ENCODE data around the gene FGD3.

Gene FGD3

GRCh38 chr9:93052791-93053540 lies 105.6 kb downstream of the FGD3 start:
- no peak for DNase-seq

- DNase-seq: no peak
Measured at GRCh38 chr9:93053781-93054331, 106.5 kb downstream of the FGD3 start.

- DNase-seq: no peak
Measured at GRCh38 chr9:93054758-93055704, 107.7 kb downstream of the FGD3 start.

DNA sequence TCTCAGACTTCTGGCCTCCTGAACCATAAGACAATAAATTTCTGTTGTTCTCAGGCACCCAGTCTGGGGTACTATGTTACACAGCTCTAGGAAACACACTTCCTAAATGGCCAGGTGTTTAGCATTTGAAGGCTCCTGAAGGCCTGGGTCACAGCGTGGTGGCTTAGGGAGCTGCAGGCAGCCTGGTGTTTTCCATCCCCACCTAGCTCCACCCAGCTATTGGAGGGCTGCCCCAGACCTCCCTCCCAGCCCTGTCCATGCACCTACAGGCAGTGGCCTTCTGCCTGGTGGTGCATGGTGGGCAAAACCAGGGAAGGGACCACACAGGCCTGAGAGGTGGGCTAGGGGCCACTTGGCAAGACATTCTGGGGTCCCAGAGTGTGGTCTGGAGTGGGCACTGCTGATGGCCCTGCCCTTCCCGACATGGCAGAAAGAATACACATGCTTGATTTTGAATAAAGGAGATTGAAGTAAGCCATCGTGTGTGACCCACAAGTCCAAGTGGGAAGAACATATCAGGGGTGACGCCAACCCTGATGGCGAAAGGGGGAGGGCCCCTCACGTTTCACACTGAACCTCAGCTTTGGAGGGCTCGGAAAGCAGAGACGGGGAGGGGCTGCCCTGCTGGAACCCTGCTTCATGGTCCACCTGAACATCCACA lies 109.8 kb downstream of the FGD3 start:
- no peak for DNase-seq

GRCh38 chr9:93057703-93058354 lies 110.5 kb downstream of the FGD3 start:
- no peak for DNase-seq

DNA sequence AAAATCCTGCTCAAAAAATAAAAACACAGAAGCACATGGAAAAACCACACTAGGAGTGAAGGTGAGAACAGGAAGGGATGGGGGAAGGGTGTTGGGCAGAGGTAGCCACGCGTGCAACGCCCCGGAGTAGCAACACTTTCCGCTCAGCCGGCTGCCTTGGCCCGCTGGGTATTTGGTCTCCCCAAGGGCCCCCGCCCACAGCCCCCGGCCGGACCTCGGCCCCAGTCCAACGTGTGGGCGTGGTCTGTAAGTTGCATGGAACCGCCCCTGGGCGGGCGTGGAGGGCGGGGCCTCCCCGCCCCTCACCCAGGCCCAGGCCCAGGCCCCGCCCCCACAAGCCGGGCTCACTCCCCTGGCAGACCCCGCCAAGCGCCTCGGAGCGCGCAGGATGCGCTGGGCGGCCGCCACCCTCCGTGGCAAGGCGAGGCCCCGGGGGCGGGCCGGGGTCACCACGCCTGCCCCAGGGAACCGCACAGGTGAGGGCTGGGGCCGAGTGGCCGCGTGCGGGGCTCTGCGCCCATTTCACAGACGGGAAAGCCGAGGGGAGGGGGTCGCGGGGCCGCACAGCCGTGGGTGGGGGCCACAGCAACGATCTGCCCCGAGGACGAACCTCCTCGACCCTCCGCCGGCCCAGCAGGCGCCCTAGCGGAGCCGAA lies 111.2 kb downstream of the FGD3 start, which contains the start of gene SUSD3:
SUSD3 (plus strand) TSS at position 347 of the 656 bp plus-strand sequence; CDS start at position 389, 42 bp downstream.
- DNase-seq: peak in 9 of 51 donors; percentile 13 to 43 (median 17)

DNA sequence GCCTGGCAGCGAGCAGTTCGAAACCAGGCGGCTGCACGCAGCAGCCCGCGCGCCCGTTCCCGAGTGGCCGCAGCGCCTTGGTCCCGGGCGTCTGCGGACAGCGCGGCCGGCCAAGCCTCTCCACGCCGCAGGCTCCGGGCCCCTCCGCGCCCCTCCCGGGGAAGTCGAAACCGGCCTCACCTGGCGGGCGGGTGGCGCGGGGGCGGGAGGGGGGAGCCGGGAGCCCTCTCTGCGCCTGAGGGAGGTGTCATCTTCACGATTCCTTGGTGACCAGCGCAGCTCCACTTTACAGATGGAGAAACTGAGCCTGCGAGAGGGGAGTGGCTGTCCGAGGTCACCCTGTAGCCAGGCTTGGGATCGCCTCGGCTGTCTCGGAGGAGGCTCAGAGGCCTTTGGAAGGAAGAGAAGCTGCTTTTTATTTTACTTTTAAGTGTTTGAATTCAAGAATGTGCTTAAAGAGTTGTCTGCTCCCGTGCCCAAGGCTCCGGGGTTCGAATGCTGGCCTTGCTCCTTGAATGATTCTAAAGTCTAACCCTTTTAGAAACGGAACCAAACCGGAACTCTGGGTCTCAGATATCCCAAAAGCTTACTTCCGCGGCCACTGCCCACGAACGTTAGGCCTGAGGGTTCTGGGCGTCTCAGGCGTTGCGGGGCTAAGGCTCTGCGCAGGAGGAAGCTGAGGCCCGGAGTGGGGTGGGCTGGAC lies 111.8 kb downstream of the FGD3 start:
- peak in 3 of 51 donors; percentile 17 for DNase-seq

DNA sequence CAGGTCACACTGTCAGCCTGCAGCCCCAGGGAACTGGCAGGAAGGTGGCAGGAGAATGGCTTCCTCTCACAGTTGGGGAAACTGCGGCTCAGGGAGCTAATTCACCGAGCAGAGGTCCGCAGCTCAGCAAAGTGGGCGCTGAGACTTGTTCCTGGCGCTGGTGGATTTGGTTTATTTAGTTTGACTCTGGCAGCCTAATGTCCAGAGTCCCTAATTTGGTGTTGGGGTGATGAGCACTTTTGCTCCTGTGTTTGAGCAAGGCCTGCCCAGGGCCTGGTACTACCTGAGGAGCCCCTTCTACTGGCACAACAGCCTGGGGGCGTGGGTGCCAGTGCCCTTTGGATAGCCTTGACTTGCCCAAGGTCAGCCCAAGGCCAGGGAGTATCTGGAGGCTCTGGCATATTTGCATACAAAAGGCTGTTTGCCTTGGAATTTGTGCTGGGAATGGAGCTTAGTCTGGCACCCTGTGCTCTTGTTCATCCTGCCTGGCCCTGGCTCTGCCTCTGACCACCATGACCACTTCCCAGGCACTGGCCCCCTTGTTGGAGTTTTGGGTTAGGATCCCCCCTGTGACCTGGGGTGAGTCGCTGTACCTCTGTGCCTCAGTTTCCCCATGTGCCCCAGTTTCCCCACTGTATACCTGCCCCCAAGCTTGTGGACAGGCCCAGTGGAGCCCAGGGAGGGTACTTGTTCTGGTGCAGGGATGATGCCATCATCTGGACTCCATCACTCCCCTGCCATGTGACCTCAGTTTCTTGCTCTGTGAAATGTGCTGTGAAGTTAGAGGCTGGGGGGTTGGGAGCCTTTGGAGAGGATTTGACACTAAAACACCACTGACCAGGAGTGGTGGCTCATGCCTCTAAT lies 112.6 kb downstream of the FGD3 start:
- no peak for DNase-seq

DNA sequence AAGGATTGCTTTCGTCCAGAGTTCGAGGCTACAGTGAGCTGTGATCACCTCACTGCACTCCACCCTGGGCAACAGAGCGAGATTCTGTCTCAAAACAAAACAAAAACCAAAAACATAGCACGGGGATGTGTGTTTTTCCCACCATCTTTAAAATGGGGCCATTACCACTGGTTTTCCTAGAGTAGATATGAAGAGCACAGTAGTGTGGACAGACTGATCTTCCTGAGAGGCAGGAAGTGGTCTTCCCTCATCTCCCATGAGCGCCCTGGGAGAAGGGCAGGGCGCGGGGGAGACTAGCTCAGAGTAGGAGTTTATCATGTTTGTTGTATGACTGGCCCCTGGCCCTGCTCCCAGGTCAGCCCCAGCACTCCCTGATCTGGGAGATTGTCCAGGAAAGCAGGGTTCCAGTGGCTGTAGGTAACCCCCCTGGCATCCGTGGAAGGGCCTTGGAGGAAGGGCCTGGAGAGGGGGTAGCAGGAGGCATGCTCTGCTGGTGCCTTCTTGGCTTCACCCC lies 113.5 kb downstream of the FGD3 start:
- DNase-seq: no peak

- no peak for DNase-seq
Measured at GRCh38 chr9:93061260-93061751, 114.0 kb downstream of the FGD3 start.

GRCh38 chr9:93061791-93062763 lies 114.8 kb downstream of the FGD3 start:
- no peak for DNase-seq

DNA sequence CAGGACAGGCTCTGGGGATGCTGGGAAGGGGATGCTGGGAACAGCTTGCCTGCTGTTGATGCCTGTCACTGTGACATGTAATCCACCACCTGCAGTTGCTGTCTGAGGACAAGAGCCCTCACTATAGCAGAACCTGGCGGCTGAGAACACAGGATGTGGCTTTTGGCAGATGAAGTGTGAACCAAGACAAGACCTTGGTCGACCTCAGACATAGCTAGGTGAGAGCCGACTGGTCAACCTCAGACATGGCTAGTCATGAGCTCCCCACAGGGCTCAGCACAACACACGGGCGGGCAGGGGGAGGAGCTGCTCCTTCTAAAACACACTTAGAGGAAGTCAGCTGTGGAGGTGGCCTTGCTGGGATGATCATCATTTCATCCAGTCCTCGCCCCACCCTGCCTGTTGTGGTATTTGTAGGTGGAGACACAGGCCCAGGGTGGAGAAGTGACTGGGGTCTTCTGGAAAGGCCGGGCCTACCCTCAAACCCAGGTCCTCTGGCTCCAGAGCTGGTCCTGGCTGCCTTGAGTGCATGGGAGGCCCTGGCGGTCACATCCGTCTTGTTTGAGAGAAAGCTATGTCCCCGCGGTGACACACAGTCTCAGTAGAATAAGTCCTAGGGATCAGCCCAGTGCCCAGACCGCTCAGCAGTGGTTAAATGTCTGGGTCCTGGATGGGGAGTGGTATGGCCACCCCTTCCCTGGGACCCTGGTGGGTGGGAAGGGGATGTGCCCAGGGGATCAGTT lies 117.2 kb downstream of the FGD3 start:
- peak in 1 of 51 donors; percentile 26 for DNase-seq

DNA sequence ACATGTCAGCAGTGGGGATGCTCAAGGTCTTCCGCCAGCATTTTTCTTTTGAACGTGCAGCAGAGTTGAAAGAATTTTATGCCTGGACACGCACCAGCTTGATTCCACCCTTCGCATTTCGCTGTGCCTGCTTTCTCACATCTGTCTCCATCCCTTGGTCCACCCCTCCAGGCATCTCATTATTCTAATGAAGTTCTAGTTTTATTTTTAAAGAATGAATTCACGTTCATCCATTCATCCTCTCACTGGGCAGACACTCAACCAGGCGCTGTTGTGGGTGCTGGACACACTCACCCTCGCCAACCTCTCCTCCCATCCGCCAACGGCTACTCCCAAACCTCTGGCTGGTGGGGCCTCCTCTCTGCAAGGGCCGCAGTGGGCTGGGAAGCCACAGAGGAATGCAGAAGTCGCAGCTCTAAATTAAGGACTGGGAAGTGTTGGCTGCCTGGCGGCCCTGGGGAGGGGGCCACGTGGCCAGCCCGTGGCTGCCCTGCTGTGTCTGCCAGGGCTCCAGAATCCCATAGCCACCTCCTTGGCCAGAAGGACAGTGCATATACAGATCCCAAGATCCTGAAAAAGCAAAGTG lies 117.9 kb downstream of the FGD3 start:
- peak in 22 of 51 donors; percentile 10 to 49 (median 23) for DNase-seq

GRCh38 chr9:93066978-93067603 lies 119.8 kb downstream of the FGD3 start:
- DNase-seq: no peak

DNA sequence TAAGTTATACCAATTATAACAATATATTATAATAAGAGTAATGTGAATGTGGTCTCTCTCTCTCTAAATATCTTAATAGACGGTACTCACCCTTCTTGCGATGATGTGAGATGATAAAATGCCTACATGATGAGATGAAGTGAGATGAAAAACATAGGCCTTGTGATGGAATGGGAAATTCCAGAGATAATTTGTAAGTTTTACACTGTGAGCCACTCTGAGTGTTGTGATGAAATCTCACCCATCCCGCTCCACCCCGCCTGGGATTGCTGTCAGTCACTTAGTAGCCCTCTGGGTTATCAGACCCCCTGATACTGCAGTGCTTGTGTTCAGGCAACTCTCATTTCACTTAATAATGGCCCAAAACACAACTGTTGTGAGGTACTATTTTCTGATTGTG lies 121.6 kb downstream of the FGD3 start:
- no peak for DNase-seq
